Glutamatergic neuron (in vitro differentiated cells): ENCODE results near the gene FSTL4. TPM values are rescaled to one million over a fixed set of nuclear protein-coding genes. Genes with fewer than 3 reads are reported as not detected.
A peak's percentile ranks its signal among the peaks of the same experiment; 100 is the strongest.

Experiments used
- DNase-seq: peaks from one replicate; pipeline ENCODE4 v3.0.0; 2022
- H3K27ac Mint-ChIP-seq: one replicate; pipeline ENCODE4 v1.8.0; 2020; ENCODE audit warnings: mild to moderate bottlenecking, mixed read lengths, inconsistent platforms; ENCODE audit not compliant: unreplicated experiment
- H3K27me3 Mint-ChIP-seq: one replicate; pipeline ENCODE4 v1.8.0; 2020; ENCODE audit warnings: mild to moderate bottlenecking, moderate library complexity, mixed read lengths, inconsistent platforms; ENCODE audit not compliant: unreplicated experiment
- H3K36me3 Mint-ChIP-seq: one replicate; pipeline ENCODE4 v1.8.0; 2020; ENCODE audit warnings: mild to moderate bottlenecking, mixed read lengths, inconsistent platforms; ENCODE audit not compliant: unreplicated experiment
- H3K4me1 Mint-ChIP-seq: one replicate; pipeline ENCODE4 v1.8.0; 2020; ENCODE audit warnings: mild to moderate bottlenecking, low read depth, mixed read lengths, inconsistent platforms; ENCODE audit not compliant: unreplicated experiment
- H3K4me3 Mint-ChIP-seq: one replicate; pipeline ENCODE4 v1.8.0; 2020; ENCODE audit warnings: mild to moderate bottlenecking, mixed read lengths, inconsistent platforms; ENCODE audit not compliant: unreplicated experiment
- H3K9me3 Mint-ChIP-seq: one replicate; pipeline ENCODE4 v1.8.0; 2020; ENCODE audit warnings: mild to moderate bottlenecking, moderate library complexity, mixed read lengths, inconsistent platforms; ENCODE audit not compliant: unreplicated experiment
- total RNA-seq: library from RNA; stranded (reverse); fragmentation: NEBNext Ultra II Directional; extraction: Animal tissue kit (Norgen Biotek cat#: 25700); gene quantifications from one replicate; pipeline ENCODE4 v1.2.1, GENCODE V29; 2021; ENCODE audit not compliant: unreplicated experiment
- TF ChIP-seq, protein P1 (sequence below): fragments of 200-600 bp; sonication (generic); IDR thresholded peaks from one replicate; pipeline ENCODE4 v1.5.0; 2021; ENCODE audit not compliant: partially characterized antibody, unreplicated experiment

Gene FSTL4
- total RNA-seq, 1 donor from 2014 or later, result 29.0 TPM

DNA sequence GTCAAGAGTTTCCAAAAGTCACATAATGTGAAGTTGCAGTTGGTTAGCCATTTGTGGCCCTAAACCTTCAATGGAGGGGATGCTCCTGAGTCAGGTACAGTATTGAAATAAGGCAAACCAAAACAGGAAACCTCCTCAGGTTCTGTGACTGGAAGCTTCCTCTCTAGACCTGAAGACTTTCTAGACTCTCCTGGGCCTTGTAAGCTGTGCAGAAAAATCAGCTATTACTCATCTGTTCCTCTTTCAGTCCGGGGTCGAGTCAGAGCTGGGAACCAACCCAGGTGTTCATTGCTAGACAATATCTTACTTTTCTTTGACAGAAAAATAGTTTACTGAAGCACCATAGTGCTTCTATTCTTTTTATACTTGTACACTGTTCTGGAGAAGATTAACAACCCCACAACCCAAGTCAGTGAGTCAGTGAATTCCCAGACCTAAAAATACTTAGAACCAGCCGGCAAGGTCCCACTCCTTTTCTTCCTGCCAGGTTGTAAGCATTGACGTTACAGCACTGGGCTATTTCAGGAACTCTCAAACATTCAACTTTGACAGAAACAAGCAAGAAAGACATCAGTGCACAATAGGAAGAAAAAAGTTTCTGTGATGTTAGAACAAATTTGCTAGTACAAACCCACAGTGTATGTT is 47.3 kb downstream of the FSTL4 start:
- Mint-ChIP-seq H3K36me3 (no peaks in the 10 kb centered on the region), H3K27me3 (no peaks in the 10 kb centered on the region), H3K9me3 (no peaks in the 10 kb centered on the region), H3K4me1 (no peaks in the 10 kb centered on the region), H3K27ac (no peak overlapping the region), H3K4me3 (no peak overlapping the region)
- TF ChIP-seq, protein P1, sequence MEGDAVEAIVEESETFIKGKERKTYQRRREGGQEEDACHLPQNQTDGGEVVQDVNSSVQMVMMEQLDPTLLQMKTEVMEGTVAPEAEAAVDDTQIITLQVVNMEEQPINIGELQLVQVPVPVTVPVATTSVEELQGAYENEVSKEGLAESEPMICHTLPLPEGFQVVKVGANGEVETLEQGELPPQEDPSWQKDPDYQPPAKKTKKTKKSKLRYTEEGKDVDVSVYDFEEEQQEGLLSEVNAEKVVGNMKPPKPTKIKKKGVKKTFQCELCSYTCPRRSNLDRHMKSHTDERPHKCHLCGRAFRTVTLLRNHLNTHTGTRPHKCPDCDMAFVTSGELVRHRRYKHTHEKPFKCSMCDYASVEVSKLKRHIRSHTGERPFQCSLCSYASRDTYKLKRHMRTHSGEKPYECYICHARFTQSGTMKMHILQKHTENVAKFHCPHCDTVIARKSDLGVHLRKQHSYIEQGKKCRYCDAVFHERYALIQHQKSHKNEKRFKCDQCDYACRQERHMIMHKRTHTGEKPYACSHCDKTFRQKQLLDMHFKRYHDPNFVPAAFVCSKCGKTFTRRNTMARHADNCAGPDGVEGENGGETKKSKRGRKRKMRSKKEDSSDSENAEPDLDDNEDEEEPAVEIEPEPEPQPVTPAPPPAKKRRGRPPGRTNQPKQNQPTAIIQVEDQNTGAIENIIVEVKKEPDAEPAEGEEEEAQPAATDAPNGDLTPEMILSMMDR, result no peak
- no peak for DNase-seq

DNA sequence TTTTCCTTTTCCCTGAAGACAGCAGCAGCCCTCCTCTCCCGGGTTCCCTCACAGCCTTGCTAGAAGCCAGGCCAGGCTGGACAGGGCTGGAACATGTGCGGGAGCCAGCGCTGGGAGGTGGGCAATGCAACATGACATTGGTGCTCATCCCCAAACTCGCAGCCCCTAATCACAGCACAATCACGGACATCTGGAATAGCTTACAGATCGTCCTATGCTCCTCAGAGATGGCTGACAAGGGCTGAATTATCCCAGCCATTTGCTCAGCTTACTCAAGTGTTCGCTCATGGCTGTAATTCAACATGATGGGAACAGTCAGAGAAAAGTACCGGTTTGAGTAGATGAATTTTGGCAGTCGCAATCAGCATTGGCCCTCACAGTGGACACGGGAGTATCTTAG is 49.8 kb downstream of the FSTL4 start:
- TF ChIP-seq, protein P1, result no peak
- Mint-ChIP-seq H3K27ac (no peak overlapping the region), H3K36me3 (no peaks in the 10 kb centered on the region), H3K4me3 (no peak overlapping the region), H3K4me1 (no peaks in the 10 kb centered on the region), H3K27me3 (no peaks in the 10 kb centered on the region), H3K9me3 (no peaks in the 10 kb centered on the region)
- DNase-seq, result no peak

DNA sequence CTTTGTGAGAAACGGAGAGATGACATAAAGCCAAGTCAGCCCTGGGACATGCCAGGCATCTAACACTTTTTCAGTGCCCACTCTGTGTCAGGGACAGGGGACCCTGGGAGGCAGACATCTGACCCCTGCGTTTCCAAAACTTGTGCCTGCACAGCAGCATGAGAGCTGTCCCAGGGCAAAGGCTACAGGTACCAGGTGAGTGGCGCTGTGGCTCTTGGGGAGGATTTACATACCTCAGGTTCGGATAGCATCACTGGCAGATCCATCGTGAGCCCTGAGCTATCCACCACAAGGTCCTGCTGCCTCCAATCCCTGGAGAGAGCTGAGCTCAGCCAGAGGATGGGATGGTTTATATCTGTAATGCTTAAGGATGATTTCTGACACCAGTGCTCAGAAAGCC is 52.4 kb downstream of the FSTL4 start:
- TF ChIP-seq, protein P1, result no peak
- Mint-ChIP-seq H3K36me3 (no peaks in the 10 kb centered on the region), H3K4me1 (peaks cover 5% of the 10 kb centered on the region), H3K27ac (no peak overlapping the region), H3K9me3 (no peaks in the 10 kb centered on the region), H3K4me3 (no peak overlapping the region), H3K27me3 (no peaks in the 10 kb centered on the region)
- DNase-seq, result no peak

DNA sequence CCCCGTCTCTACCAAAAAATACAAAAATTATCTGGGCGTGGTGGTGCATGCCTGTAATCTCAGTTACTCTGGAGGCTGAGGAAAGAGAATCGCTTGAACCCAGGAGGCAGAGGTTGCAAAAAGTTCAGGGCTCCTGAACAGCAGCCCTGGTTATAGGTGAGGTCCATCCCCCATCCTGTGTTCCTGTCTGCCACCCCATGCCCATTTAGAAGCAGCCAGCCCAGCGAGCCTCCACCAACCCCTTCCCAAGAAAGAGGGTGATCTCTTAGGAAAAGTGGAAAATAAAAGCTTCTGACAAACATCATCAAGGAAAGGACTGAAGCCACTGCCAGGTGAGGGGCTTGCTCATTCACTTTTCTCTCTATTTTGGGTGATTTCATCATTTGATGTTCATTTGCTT is 55.8 kb downstream of the FSTL4 start:
- TF ChIP-seq, protein P1, result no peak
- no peak overlapping the region for H3K27ac Mint-ChIP-seq
- no peaks in the 10 kb centered on the region for H3K27me3 Mint-ChIP-seq
- H3K4me1 Mint-ChIP-seq, result peaks cover 19% of the 10 kb centered on the region
- no peaks in the 10 kb centered on the region for H3K9me3 Mint-ChIP-seq
- DNase-seq, result no peak
- H3K4me3 Mint-ChIP-seq, result no peak overlapping the region
- no peaks in the 10 kb centered on the region for H3K36me3 Mint-ChIP-seq

DNA sequence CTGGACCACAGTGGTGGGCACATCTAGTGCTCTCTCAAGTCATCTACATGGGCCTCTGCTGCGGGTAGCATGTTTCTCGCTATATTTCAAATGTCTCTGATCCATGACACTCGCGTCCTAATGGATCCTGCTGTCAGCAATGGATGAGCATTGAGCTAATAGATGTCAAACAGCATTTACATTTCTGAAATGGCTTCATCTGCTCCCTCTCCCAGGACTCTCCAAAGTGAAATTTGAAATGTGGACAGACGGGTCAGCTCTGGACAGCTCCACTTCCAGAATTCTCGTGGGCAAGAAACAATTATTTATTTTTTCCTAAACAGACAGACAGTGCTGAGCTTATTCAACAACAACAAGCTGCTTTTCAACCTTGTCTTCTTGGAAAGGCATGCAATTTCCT is 58.1 kb downstream of the FSTL4 start:
- DNase-seq, result no peak
- Mint-ChIP-seq H3K4me3 (no peak overlapping the region), H3K4me1 (peaks cover 19% of the 10 kb centered on the region), H3K36me3 (no peaks in the 10 kb centered on the region), H3K9me3 (no peaks in the 10 kb centered on the region), H3K27me3 (no peaks in the 10 kb centered on the region), H3K27ac (peak overlapping the region; percentile 26)
- TF ChIP-seq, protein P1, result no peak
